ENCODE measurements around the gene ZBTB7C.

DNA sequence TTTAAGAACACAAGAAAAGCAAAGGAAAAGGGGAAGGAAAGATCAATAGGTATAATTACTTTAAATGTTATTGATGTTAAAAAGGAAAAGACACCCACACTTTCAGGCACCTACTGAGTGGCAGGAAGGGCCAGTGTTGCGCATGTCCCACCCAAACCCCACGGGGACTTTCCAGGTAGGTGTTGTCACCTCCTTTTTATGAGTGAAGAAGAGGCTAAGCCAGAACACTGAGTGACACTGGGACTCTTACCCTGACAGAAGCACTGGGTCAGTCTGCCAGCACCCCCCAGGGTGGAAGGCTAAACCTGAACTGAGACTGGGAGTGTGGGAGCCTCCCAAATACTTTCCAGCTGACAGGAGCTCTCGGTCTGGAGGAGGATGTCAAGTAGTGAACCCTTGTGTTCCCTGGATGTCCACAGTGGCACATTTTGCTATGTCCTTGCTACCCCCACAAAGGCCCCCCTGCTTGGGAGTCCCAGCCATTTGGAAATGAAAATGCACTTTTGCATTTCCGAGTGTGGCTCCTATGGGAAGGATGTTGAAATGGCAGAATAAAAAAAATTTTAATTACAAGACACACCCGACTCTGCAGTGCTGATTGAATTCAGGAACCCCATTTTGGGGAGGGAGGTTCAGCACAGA, 387.8 kb downstream of the ZBTB7C start:
- TF ChIP-seq CTCF (IDR thresholded peaks at IDR 0.05) (no peak), EZH2 (IDR thresholded peaks at IDR 0.05) (no peak)
